Measurements from ENCODE around the gene HIGD2A.

Gene HIGD2A

GRCh38 chr5:176418251-176418650, 29.7 kb downstream of the HIGD2A start:
- DNase-seq: no peak

DNA sequence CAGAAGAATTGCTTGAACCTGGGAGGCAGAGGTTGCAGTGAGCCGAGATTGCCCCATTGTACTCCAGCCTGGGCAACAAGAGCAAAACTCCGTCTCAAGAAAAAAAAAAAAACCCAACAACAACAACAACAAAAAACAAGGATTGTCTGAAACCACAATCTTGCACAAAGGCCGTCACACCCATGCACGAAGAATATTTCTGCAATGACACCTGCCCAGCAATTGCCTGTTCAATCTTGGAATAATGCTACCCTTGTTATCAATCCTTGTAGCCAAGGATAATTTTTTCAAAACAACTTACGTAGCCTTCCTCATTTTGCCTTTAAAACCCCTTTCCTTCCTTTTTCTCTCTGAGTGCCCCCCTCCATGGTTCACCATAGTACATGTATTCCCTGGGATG, 31.5 kb downstream of the HIGD2A start:
- DNase-seq: no peak

DNA sequence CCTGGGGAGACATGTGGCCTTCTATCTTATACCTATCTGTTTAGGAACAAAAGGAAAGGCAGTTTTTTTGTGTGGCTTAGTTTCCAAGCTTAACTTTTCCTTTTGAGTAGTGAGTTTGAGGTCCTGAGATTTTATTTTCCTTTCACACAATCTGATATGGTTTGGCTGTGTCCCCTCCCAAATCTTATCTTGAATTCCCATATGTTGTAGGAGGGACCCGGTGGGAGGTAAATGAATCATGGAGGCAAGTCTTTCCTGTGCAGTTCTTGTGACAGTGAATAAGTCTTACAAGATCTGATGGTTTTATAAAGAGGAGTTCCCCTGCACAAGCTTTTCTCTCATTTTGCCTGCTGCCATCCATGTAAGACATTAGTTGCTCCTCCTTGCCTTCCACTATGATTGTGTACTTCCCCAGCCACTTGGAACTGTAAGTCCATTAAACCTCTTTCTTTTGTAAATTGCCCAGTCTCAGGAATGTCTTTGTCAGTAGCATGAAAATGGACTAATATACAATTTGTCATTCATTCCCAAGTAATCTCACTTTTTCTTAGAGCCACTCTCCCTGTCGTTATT, 32.5 kb downstream of the HIGD2A start:
- no peak for DNase-seq

DNA sequence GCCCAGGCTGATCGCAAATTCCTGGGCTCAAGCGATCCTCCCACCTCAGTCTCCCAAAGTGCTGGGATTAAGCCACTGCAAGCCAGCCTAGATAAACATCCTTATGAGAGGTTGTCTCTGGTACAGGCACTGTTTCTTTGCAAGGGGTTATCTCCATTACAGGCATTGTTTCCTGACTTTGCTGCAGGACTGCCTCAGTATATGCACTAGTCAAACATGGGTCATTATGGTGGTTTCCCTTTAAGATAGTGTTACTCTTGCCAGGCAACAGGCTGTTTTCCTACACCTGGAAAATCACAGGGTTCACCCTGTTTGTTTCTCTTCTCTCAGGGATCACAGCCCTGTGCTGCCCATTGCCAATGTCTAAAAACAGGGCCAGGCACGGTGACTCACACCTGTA, 35.6 kb downstream of the HIGD2A start:
- no peak for DNase-seq

DNA sequence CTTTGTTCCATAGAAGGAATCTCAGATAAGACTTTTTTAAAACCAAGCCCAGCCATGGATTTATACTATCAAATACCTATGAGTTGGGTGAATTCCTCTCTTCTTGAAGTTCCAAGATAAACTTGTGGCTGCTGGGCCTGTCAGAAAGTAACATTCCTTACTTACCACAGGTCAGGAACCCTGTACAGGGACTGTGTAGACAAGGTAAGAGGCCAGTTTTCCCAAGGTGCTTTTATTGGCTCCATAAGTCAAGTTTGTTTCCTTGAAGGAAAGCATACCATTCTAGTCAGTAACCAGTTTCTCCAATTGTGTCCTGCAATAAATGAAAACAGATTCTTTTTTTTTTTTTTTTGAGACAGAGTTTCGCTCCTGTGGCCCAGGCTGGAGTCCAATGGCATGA, 36.6 kb downstream of the HIGD2A start:
- DNase-seq: no peak

DNA sequence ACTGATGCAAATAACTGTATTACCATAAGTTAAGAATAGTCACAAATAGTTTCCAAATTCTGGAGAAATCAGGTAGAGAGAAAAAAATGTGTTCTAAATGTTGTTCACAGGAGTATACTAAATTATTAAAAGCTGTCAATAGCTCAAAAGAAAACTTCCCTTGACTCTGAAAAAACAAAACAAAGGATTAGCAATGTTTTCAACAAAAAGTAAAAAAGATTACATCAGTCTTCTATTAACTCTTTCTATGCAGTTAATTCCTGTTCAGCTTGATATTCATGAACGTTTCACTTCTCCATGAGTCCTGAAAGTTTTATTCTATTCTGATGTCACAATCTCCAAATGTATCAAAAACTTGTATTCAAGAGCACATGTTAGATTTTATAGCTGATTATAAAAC, 37.2 kb downstream of the HIGD2A start:
- DNase-seq: no peak

GRCh38 chr5:176426876-176427275, 38.3 kb downstream of the HIGD2A start:
- no peak for DNase-seq

- no peak for DNase-seq
Observed at GRCh38 chr5:176427971-176428370, 39.4 kb downstream of the HIGD2A start.

DNA sequence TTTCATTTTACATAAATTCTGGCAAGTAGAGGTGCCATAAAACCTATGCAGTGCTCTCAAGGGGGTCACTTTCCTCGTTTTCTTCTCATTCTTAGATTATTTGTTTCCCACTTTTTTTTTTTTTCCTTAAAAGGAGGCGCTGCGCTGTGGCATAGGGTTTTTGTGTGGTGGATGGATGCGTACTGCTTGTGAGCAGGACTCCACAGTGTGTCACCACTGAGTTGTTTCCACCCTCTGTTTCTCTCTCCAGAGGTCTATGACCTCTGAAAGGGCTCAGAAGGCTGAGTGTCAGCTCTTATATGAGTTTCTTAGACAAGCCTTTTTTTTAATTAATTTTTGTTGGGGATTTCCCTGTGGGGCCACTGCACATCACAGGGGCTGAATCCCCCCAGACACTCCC, 41.4 kb downstream of the HIGD2A start:
- DNase-seq: no peak

- no peak for DNase-seq
Observed at GRCh38 chr5:176432707-176433106, 44.2 kb downstream of the HIGD2A start.

- no peak for DNase-seq
Observed at GRCh38 chr5:176436656-176437055, 48.1 kb downstream of the HIGD2A start.

DNA sequence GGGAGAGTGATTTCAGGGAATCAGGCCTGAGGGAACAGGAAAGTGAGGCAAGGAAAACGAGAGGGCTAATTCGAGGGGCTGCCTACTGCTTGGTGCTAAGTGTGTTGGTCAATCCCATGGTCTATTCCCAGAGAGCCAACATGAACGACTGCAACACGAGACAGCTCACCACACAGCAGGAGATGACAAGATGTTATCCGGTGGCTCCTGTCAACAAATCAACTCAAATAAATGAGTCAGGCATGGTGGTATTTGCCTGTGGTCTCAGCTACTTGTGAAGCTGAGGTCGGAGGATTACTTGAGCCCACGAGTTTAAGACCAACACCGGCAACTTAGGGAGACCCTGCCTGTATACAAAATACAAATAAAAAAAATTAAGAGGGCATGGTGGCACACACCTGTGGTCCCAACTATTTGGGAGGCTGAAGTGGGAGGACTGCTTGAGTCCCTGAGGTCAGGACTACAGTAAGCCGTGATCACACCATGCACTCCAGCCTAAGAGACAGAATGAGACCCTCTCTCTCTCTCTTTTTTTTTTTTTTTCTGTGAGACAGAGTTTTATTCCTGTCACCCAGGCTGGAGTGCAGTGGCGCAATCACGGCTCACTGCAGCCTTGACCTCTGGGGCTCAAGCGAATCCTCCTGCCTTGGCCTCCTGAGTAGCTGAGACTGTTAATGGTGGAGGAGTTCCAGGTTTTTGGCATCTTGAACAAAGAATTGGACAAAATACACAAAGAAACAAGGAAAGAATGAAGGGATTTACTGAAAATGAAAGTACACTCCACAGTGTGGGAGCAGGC, 50.6 kb downstream of the HIGD2A start:
- DNase-seq: no peak
